NCI-H187 treated with DMSO at 0.1 percent for 48 hours (cell line): ENCODE data around the gene GUK1.
"Not testable (repeated sequence)": the region's sequence is repeated elsewhere in the genome, so short reads cannot be mapped to it uniquely, and the experiment has no call there.

Experiments used
- DNase-seq: peaks from one replicate; lab custom pipeline; 2025; lab: John Stamatoyannopoulos, UW

Gene GUK1

GRCh38 chr1:228163007-228163753 lies 23.1 kb downstream of the GUK1 start:
- no peak for DNase-seq

GRCh38 chr1:228163776-228164519 lies 23.9 kb downstream of the GUK1 start:
- no peak for DNase-seq

GRCh38 chr1:228164561-228165371 lies 24.7 kb downstream of the GUK1 start:
- no peak for DNase-seq

- DNase-seq, result peak; percentile 38
Observed at GRCh38 chr1:228165372-228166169, 25.5 kb downstream of the GUK1 start, which contains the start of gene IBA57. Gene IBA57 (plus strand): TSS chr1:228165804. CDS start chr1:228165817, 13 bp downstream.

GRCh38 chr1:228166170-228166936 lies 26.3 kb downstream of the GUK1 start:
- DNase-seq, result no peak

GRCh38 chr1:228168563-228169270 lies 28.6 kb downstream of the GUK1 start:
- DNase-seq, result no peak

GRCh38 chr1:228169345-228169744 lies 29.3 kb downstream of the GUK1 start:
- DNase-seq, result no peak

- no peak for DNase-seq
Observed at GRCh38 chr1:228170666-228171065, 30.6 kb downstream of the GUK1 start.

- no peak for DNase-seq
Observed at GRCh38 chr1:228171221-228171891, 31.3 kb downstream of the GUK1 start.

- DNase-seq, result no peak
Observed at GRCh38 chr1:228172591-228173527, 32.8 kb downstream of the GUK1 start.

- DNase-seq, result not testable (repeated sequence)
Observed at GRCh38 chr1:228173528-228174481, 33.7 kb downstream of the GUK1 start.

GRCh38 chr1:228174482-228175315 lies 34.6 kb downstream of the GUK1 start:
- DNase-seq, result no peak

- DNase-seq, result no peak
Observed at GRCh38 chr1:228175316-228176023, 35.4 kb downstream of the GUK1 start.

- no peak for DNase-seq
Observed at GRCh38 chr1:228176024-228176395, 35.9 kb downstream of the GUK1 start.

- no peak for DNase-seq
Observed at GRCh38 chr1:228176461-228177182, 36.5 kb downstream of the GUK1 start.
